Activated naive CD8-positive, alpha-beta T cell treated with anti-CD3 and anti-CD28 coated beads, Interleukin-2, amount 10 ng/mL, durations not matched to agents 7 days and 5 days (primary cell): ENCODE data around the gene USP47. TPM values are rescaled to one million over a fixed set of nuclear protein-coding genes. Genes with fewer than 3 reads are reported as not detected.

ENCODE experiments used
- ATAC-seq: fragments of 150-1000 bp; cut with Tn5 transposase; one replicate; pipeline ENCODE4 v1.10.0; 2021; ENCODE audit warnings: low read depth, moderate library complexity
- POLR2A ChIA-PET: fragments of 350-600 bp; sonication (Branson Sonifier 250); formaldehyde crosslinking; loops from one replicate; lab custom pipeline; 2021; ENCODE audit warnings: antibody characterized with exemption; lab: Charles Lee
- DNase-seq: peaks from one replicate; pipeline ENCODE4 v3.0.0; 2021
- H3K27ac Mint-ChIP-seq: one replicate; pipeline ENCODE4 v1.8.0; 2022; ENCODE audit warnings: mild to moderate bottlenecking, mixed read lengths
- H3K27me3 Mint-ChIP-seq: one replicate; pipeline ENCODE4 v1.8.0; 2022; ENCODE audit warnings: mild to moderate bottlenecking, moderate library complexity, mixed read lengths
- H3K36me3 Mint-ChIP-seq: one replicate; pipeline ENCODE4 v1.8.0; 2021; ENCODE audit warnings: mild to moderate bottlenecking, mixed read lengths
- H3K4me1 Mint-ChIP-seq: one replicate; pipeline ENCODE4 v1.8.0; 2021; ENCODE audit warnings: mixed read lengths
- H3K4me3 Mint-ChIP-seq: one replicate; pipeline ENCODE4 v1.8.0; 2022; ENCODE audit warnings: mild to moderate bottlenecking, moderate library complexity, mixed read lengths
- H3K9me3 Mint-ChIP-seq: one replicate; pipeline ENCODE4 v1.8.0; 2021; ENCODE audit warnings: mixed read lengths
- total RNA-seq, 2 experiments: library from RNA; stranded (reverse); gene quantifications; one replicate each; pipeline ENCODE4 v1.2.3, GENCODE V29; 2021

USP47 gene
- total RNA-seq, 2 experiments from 2014 or later, result 43.7 to 46.0 TPM

- ATAC-seq (no peak), DNase-seq (no peak)
- Mint-ChIP-seq H3K36me3 (peaks cover 12% of the 10 kb centered on the region), H3K9me3 (no peaks in the 10 kb centered on the region), H3K4me1 (peaks cover 33% of the 10 kb centered on the region), H3K27ac (no peak overlapping the region), H3K27me3 (peaks cover 2% of the 10 kb centered on the region), H3K4me3 (peak overlapping the region; percentile 69)
- POLR2A ChIA-PET, result interaction anchor here (0.9 kb wide), 1 partner anchor 10 kb away, joined by 3 read pairs; no protein-coding TSS in a partner anchor
Observed at GRCh38 chr11:11961399-11962028, 119.7 kb downstream of the USP47 start.

DNA sequence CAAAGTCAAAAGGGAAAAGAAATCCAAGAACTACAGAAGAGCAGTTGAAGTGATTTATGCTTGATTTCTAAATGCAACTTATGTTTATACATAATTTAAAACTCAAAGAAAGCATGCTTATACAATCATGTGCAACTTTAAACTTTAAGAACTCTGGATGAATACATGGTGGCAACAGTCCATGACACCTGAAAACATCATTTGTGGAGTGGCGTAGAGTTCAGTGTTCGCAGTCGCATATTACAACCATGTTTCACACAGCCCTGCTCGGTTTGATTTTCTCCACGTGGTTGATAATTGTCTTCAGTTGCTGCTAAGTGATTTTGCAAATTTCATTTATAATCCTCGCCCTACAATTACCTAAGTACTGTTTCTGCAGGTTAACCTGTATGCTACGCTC is 121.3 kb downstream of the USP47 start:
- Mint-ChIP-seq H3K9me3 (no peaks in the 10 kb centered on the region), H3K27me3 (peaks cover 2% of the 10 kb centered on the region), H3K4me3 (no peak overlapping the region), H3K4me1 (peaks cover 37% of the 10 kb centered on the region), H3K36me3 (peaks cover 7% of the 10 kb centered on the region), H3K27ac (no peak overlapping the region)
- POLR2A ChIA-PET, result no interaction called here
- DNase-seq, result no peak
- no peak for ATAC-seq

DNA sequence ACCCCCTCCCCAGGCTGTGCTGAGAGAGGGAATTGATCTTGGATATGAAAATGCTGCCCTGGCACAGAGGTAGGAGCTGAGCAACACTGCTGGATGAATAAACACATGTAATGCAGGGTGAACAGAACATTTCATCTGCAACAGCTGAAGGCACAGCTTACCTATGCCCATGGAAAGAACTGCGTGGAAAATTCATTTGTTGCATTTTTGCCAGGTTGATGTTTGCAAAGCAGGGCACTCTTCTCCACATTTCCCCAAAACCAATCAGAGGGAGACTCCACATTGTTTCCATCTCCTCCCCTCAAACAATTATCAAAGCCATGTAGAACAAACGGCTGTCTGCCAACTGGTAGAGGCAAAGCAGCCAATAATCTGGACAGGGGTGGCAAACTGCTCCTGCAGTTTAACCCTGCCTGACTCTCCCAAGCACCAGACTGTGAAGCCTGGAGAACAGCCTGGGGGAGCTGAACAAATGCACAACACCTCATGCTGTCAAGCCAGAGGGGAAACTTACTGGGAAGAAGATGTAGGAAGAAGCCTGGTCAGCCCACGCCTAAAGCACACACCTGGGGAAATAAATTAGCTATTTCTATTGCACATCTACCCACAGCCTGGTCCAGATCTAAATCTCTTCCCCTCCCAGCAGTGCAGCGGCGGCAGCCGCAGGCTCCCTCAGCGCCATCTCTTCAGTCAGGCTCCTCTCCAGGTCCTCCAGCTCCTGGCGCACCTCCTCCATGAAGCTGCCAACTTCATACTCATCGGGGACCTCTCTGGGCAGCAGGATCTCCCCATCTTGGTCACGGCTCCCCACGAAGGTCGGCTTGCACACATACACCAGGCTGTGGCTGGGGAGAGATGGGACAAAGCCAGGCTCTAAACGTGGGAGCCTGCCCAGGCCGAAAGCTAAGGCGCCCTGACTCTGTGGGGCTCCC is 122.3 kb downstream of the USP47 start:
- H3K9me3 Mint-ChIP-seq, result no peaks in the 10 kb centered on the region
- H3K4me1 Mint-ChIP-seq, result peaks cover 34% of the 10 kb centered on the region
- ATAC-seq, result no peak
- no peak overlapping the region for H3K4me3 Mint-ChIP-seq
- peaks cover 1% of the 10 kb centered on the region for H3K36me3 Mint-ChIP-seq
- POLR2A ChIA-PET, result no interaction called here
- H3K27me3 Mint-ChIP-seq, result peaks cover 2% of the 10 kb centered on the region
- no peak for DNase-seq
- H3K27ac Mint-ChIP-seq, result no peak overlapping the region

DNA sequence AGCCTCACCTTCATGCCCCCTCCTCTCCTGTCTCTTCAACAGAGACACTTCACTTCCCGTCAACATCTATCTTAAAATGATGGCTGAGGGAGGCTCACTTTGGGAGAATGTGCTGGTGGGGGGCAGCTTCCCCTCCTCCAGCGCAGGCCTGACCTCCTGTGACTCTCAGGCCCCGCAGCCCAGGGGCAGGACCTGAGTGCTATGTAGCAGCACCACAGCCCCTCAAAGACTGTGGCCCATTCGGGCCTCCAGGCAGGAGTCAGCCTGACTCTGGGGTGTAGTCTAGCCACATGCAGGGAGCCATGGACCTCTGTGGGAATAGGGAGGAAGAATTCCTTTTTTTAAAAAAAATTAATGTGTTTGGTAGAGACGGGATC is 123.0 kb downstream of the USP47 start:
- POLR2A ChIA-PET, result no interaction called here
- Mint-ChIP-seq H3K4me1 (peaks cover 29% of the 10 kb centered on the region), H3K4me3 (no peak overlapping the region), H3K36me3 (no peaks in the 10 kb centered on the region), H3K27me3 (peaks cover 2% of the 10 kb centered on the region), H3K27ac (no peak overlapping the region), H3K9me3 (no peaks in the 10 kb centered on the region)
- no peak for ATAC-seq
- no peak for DNase-seq

DNA sequence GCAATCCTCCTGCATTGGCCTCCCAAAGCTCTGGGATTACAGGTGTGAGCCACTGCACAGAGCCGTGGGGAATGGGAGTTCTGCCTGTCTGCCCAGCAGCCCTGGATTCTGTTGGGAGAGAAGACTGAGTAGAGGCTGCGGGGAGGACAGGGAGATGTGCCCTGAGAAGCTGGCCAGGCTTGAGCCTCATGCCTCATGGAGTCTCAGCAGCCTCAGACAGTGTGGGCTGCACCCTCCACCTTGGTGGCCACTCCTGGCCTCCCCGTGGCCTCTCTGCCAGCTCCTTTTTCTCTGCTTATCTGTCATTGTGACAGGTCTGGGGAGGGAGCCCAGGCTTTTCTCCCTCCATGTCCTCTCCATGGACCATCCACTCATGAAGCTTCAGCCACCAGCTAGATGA is 123.4 kb downstream of the USP47 start:
- POLR2A ChIA-PET, result no interaction called here
- ATAC-seq (no peak), DNase-seq (no peak)
- peaks cover 6% of the 10 kb centered on the region for H3K27me3 Mint-ChIP-seq
- no peak overlapping the region for H3K4me3 Mint-ChIP-seq
- H3K4me1 Mint-ChIP-seq, result peaks cover 25% of the 10 kb centered on the region
- H3K9me3 Mint-ChIP-seq, result no peaks in the 10 kb centered on the region
- H3K36me3 Mint-ChIP-seq, result no peaks in the 10 kb centered on the region
- H3K27ac Mint-ChIP-seq, result no peak overlapping the region

GRCh38 chr11:11965656-11966353 is 124.0 kb downstream of the USP47 start:
- no peak overlapping the region for H3K4me3 Mint-ChIP-seq
- DNase-seq, result no peak
- H3K4me1 Mint-ChIP-seq, result peaks cover 19% of the 10 kb centered on the region
- no peak for ATAC-seq
- no peaks in the 10 kb centered on the region for H3K36me3 Mint-ChIP-seq
- no peak overlapping the region for H3K27ac Mint-ChIP-seq
- POLR2A ChIA-PET, result no interaction called here
- no peaks in the 10 kb centered on the region for H3K9me3 Mint-ChIP-seq
- H3K27me3 Mint-ChIP-seq, result peaks cover 6% of the 10 kb centered on the region

DNA sequence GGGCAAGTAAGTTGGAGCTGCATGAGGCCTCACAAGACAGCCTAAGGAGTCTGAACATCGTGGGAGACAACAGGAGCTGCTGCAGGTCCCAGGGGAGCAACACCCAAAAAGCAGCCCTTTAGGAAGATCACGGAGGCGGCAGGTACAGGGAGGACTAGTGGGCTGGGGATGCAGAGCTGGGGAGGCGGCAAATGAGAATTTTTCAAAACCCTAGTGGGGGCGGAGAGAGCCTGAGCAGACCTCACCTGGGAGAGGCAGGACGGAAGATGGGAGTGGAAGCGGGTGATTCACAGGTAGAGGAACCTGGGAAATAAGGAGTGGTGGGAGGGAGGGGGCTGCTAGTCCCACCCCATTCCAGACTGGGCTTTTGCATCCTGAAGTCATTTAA is 124.6 kb downstream of the USP47 start:
- DNase-seq (no peak), ATAC-seq (no peak)
- peaks cover 13% of the 10 kb centered on the region for H3K4me1 Mint-ChIP-seq
- H3K4me3 Mint-ChIP-seq, result no peak overlapping the region
- H3K27ac Mint-ChIP-seq, result no peak overlapping the region
- no peaks in the 10 kb centered on the region for H3K9me3 Mint-ChIP-seq
- peaks cover 6% of the 10 kb centered on the region for H3K27me3 Mint-ChIP-seq
- POLR2A ChIA-PET, result no interaction called here
- no peaks in the 10 kb centered on the region for H3K36me3 Mint-ChIP-seq

DNA sequence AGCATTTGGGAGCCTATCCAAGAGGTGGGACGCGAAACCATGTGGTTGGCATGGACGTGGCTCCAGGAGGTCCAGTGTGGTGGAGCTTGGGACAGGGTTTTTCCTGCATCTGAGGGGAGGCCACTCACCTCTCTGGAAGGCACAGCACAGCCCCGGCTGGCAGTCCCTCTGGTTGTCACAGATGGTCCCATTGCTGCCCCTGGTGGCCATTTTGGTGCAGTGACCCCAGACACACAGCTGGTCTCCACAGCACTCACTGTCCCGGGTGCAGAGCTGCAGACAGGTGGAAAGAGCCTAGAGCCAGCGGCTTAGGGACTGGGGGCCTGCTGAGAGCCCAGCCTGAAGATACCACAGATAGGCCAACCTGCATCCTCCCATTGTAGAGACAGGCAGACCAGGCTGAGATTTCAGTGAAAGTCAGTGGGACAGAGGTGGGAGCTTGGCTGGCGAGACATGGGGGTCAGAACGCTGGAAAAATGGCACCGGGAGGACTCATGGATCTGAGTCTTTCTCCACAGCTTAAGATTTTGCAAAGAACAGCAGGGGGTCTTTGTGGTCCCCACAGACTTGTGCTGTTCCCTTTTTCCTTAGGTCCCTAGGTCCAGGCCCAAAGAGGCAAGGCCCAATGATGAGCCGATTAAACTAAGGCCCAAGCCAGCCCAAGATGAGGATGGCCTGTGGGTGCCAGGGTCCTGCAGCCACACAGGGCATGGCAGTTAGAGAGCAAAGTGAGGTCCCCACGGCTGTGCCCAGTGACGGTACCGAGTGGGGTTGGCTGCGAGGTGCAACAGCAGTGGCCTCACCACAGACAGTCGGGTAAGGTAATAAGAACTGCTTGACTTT is 125.3 kb downstream of the USP47 start:
- Mint-ChIP-seq H3K27ac (no peak overlapping the region), H3K27me3 (peaks cover 6% of the 10 kb centered on the region), H3K4me1 (peaks cover 7% of the 10 kb centered on the region), H3K36me3 (no peaks in the 10 kb centered on the region), H3K9me3 (no peaks in the 10 kb centered on the region), H3K4me3 (no peak overlapping the region)
- DNase-seq, result peak; percentile 76
- ATAC-seq, result peak; percentile 94
- POLR2A ChIA-PET, result no interaction called here

- peaks cover 4% of the 10 kb centered on the region for H3K4me1 Mint-ChIP-seq
- POLR2A ChIA-PET, result no interaction called here
- H3K36me3 Mint-ChIP-seq, result no peaks in the 10 kb centered on the region
- H3K4me3 Mint-ChIP-seq, result no peak overlapping the region
- no peaks in the 10 kb centered on the region for H3K9me3 Mint-ChIP-seq
- H3K27ac Mint-ChIP-seq, result no peak overlapping the region
- ATAC-seq (no peak), DNase-seq (no peak)
- H3K27me3 Mint-ChIP-seq, result peaks cover 6% of the 10 kb centered on the region
Observed at GRCh38 chr11:11967669-11968510, 126.1 kb downstream of the USP47 start.

- Mint-ChIP-seq H3K36me3 (no peaks in the 10 kb centered on the region), H3K4me3 (no peak overlapping the region), H3K4me1 (peaks cover 4% of the 10 kb centered on the region), H3K27ac (no peak overlapping the region), H3K27me3 (peaks cover 6% of the 10 kb centered on the region), H3K9me3 (no peaks in the 10 kb centered on the region)
- ATAC-seq (no peak), DNase-seq (no peak)
- POLR2A ChIA-PET, result no interaction called here
Observed at GRCh38 chr11:11968511-11969280, 126.9 kb downstream of the USP47 start.

GRCh38 chr11:11969380-11970215 is 127.8 kb downstream of the USP47 start:
- ATAC-seq (no peak), DNase-seq (no peak)
- Mint-ChIP-seq H3K4me1 (peaks cover 4% of the 10 kb centered on the region), H3K36me3 (no peaks in the 10 kb centered on the region), H3K27ac (no peak overlapping the region), H3K9me3 (no peaks in the 10 kb centered on the region), H3K4me3 (no peak overlapping the region), H3K27me3 (peaks cover 4% of the 10 kb centered on the region)
- POLR2A ChIA-PET, result no interaction called here
